ENCODE data around the gene TRDN.

DNA sequence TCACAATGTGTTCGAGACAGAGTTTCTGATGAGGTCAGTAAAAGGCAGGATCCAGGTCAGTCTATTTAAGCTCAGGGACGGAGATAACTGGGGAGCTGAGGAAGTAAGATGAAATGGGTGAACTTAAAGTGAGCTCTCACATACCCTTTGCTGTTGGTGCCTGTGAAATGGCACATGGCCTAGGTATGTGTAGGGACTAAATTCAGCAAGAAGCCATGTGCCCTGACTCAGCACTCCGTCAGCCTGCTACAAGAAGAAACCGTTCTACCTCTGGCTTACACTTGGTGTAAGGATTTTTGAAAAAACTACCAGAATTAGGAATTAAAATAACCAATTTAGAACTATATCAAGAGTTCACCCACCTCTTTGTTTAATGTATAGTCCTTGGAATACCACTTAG is 41.1 kb upstream of the TRDN start:
- no peak for TF ChIP-seq CTCF (IDR thresholded peaks at IDR 0.05)
- TF ChIP-seq POLR2A (IDR thresholded peaks at IDR 0.05), result no peak

Measured in esophagus squamous epithelium (tissue), 4 donors.